HepG2 (cell line): ENCODE data around the gene CMTM8.

ENCODE experiments used
- CTCF ChIP-seq: sonication (generic); formaldehyde crosslinking; IDR thresholded peaks from 2 replicates; pipeline ENCODE4 v1.5.0; 2020; ENCODE audit warnings: mild to moderate bottlenecking, missing genetic modification reagents, moderate library complexity
- EZH2 ChIP-seq: conservative IDR thresholded peaks from 2 replicates; pipeline ENCODE4 v1.6.1; 2012; ENCODE audit warnings: mild to moderate bottlenecking, low read depth, low read length, moderate library complexity
- FOXC1 ChIP-seq: sonication (generic); formaldehyde crosslinking; IDR thresholded peaks from 2 replicates; pipeline ENCODE4 v1.8.0; 2022; ENCODE audit warnings: mild to moderate bottlenecking, missing genetic modification reagents, borderline replicate concordance

- TF ChIP-seq FOXC1 (CRISPR knock-in tag) (no peak), EZH2 (no peak), CTCF (CRISPR knock-in tag) (no peak)
Measured at GRCh38 chr3:32387512-32387911, 149.0 kb downstream of the CMTM8 start.
